HL-60 (cell line): ENCODE data around the gene SGTB.

Source experiments
- CTCF ChIP-seq: IDR thresholded peaks from one replicate; pipeline ENCODE4 v1.5.1; 2011; ENCODE audit warnings: low read length, control low read depth, inconsistent platforms; ENCODE audit not compliant: insufficient read depth
- GABPA ChIP-seq: IDR thresholded peaks from 2 replicates; pipeline ENCODE4 v1.6.1; 2012; ENCODE audit warnings: low read depth
- POLR2AphosphoS5 ChIP-seq: IDR thresholded peaks from 2 replicates; pipeline ENCODE4 v1.6.1; 2012; ENCODE audit warnings: low read depth
- REST ChIP-seq: IDR thresholded peaks from 2 replicates; pipeline ENCODE4 v1.6.1; 2012; ENCODE audit warnings: low read depth; ENCODE audit not compliant: insufficient replicate concordance

- TF ChIP-seq CTCF (no peak), REST (no peak), GABPA (no peak), POLR2AphosphoS5 (no peak)
Observed at GRCh38 chr5:65625743-65626142, 96.2 kb downstream of the SGTB start.
